Epithelial cell of esophagus (primary cell): Measurements from ENCODE around the gene UQCR11.
"Not testable (repeated sequence)": the region's sequence is repeated elsewhere in the genome, so short reads cannot be mapped to it uniquely, and the experiment has no call there.

Experiments
- DNase-seq: peaks from one replicate; pipeline ENCODE4 v3.0.0; 2010; ENCODE audit warnings: low read depth
- H3K4me3 ChIP-seq: 2 replicates; pipeline ENCODE4 v1.5.1; 2011; ENCODE audit warnings: mild to moderate bottlenecking, low read length, control low read depth
- TF ChIP-seq, protein P1 (sequence below): IDR thresholded peaks from 2 replicates; pipeline ENCODE4 v1.5.1; 2011; ENCODE audit warnings: low read depth, mild to moderate bottlenecking, low read length, control low read depth, inconsistent platforms; ENCODE audit not compliant: insufficient read depth; ENCODE audit errors: missing control alignments

UQCR11 gene

DNA sequence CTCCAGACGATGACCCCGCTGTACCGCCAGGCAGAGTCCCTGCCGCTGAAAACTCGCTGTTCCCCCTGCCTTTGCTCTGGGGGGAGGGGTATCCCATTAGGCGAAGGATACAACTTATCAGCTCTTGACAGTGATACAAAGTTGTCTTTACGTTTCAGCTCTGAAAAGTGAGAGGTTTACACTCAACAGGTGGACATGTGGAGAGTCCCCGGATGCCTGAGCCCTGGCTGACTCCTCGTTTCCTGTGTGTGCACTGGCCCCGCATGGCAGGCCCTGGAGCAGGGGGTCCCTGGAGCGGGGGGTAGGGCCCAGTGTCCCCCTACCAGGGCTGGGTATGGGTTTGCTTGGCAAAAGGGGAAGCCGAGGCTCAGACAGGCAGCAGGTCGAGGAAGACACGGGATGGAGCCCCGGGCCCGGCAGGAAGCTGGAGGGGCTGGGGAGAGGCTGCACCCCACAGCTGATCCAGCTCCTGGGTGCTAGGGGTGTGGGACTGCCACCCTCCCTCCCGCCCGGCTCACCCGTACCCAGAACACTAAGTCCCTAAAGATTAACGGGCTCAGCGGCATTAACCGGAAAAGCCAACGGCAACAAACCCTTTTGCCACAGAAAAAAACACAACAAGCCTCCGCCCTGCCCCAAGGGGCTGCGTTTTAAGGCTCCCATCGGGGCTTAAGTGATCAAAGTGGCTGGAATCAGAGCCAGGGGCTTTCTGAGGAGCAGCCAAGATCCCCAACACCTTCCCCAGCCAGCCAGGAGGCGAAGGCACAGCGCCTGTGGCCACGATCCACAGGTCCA lies 41.6 kb upstream of the UQCR11 start:
- TF ChIP-seq, protein P1, sequence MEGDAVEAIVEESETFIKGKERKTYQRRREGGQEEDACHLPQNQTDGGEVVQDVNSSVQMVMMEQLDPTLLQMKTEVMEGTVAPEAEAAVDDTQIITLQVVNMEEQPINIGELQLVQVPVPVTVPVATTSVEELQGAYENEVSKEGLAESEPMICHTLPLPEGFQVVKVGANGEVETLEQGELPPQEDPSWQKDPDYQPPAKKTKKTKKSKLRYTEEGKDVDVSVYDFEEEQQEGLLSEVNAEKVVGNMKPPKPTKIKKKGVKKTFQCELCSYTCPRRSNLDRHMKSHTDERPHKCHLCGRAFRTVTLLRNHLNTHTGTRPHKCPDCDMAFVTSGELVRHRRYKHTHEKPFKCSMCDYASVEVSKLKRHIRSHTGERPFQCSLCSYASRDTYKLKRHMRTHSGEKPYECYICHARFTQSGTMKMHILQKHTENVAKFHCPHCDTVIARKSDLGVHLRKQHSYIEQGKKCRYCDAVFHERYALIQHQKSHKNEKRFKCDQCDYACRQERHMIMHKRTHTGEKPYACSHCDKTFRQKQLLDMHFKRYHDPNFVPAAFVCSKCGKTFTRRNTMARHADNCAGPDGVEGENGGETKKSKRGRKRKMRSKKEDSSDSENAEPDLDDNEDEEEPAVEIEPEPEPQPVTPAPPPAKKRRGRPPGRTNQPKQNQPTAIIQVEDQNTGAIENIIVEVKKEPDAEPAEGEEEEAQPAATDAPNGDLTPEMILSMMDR, result no peak
- no peak for DNase-seq
- no peak overlapping the region for H3K4me3 ChIP-seq

DNA sequence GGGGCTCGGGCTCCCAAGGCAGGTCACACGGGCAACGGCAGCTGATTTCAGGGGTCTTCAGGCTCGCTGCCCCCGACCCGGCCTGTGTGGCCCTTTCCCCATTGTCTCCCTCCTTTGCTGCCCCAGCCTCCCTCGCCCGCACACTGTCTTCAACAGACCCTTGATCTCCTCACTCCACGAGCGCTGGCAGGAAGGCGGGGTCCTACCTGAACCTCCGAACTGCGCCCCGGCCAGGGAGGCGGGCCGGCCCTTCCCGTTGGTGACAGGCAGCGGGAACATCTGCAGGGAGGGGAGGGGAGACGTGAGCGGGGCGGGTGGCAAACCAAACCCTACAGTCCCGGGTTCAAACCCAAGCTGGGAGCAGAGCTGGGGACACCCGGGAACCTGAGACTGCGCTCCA lies 40.9 kb upstream of the UQCR11 start:
- no peak for DNase-seq
- TF ChIP-seq, protein P1, result no peak
- no peak overlapping the region for H3K4me3 ChIP-seq

GRCh38 chr19:1645299-1645698 lies 40.0 kb upstream of the UQCR11 start:
- DNase-seq, result no peak
- TF ChIP-seq, protein P1, result no peak
- H3K4me3 ChIP-seq, result no peak overlapping the region

- H3K4me3 ChIP-seq, result no peak overlapping the region
- DNase-seq, result no peak
- TF ChIP-seq, protein P1, result no peak
Measured at GRCh38 chr19:1644070-1644469, 38.8 kb upstream of the UQCR11 start.

- DNase-seq, H3K4me3 ChIP-seq: not testable (repeated sequence)
Measured at GRCh38 chr19:1640893-1641448, 35.7 kb upstream of the UQCR11 start.

DNA sequence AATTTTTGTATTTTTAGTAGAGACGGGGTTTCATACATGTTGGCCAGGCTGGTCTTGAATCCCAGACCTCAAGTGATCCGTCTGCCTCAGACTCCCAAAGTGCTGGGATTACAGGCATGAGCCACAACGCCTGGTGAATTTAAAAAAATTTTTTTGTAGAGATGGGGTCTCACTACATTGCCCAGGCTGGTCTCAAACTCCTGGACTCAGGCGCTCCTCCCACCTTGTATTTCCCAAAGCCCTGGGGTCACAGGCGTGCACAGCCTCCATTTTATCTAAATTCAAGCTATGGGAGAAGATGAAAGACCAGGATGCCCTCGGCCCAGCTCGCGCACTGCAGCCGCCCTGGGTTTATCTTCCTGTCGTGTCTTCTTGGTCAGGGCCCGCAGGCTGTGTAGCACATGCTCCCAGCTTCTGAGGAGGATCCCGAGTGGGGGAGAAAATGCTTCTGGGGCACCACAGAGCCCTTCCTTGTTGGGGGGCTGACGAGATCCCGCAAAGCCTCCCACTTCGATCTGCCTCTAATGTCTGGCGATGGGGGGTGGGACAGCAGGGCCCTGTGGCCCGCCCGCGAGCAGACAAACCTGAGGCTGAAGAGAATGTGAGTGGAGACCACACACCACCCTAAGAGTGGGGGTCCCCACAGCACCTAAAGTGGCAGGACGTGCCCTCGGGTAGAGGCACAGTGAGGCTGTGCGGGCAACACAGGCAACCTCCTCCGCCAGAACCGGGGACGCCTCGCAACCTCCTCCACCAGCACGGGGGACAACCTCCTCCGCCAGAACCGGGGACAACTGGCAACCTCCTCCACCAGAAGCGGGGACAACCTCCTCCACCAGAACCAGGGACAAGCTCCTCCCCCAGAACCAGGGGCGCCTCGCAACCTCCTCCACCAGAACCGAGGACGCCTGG lies 31.3 kb upstream of the UQCR11 start:
- no peak overlapping the region for H3K4me3 ChIP-seq
- TF ChIP-seq, protein P1, result no peak
- no peak for DNase-seq

DNA sequence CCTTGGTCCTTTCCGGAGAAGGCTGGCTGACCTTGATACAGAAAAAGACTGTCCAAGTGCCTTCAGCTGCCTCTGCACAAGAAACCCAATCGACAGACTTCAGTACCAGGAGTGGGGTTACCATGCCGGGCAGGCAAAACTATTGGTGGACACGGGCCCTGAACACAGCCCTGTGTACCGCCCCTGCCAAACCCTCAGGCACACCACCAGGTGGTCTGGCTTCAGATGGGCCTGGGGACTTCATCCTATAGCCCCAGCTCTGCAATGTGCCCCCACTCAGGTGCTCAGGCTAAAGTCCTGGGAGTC lies 29.6 kb upstream of the UQCR11 start:
- DNase-seq, result no peak
- no peak overlapping the region for H3K4me3 ChIP-seq
- TF ChIP-seq, protein P1, result no peak
